Measurements from ENCODE around the gene FYB1.

Gene FYB1

DNA sequence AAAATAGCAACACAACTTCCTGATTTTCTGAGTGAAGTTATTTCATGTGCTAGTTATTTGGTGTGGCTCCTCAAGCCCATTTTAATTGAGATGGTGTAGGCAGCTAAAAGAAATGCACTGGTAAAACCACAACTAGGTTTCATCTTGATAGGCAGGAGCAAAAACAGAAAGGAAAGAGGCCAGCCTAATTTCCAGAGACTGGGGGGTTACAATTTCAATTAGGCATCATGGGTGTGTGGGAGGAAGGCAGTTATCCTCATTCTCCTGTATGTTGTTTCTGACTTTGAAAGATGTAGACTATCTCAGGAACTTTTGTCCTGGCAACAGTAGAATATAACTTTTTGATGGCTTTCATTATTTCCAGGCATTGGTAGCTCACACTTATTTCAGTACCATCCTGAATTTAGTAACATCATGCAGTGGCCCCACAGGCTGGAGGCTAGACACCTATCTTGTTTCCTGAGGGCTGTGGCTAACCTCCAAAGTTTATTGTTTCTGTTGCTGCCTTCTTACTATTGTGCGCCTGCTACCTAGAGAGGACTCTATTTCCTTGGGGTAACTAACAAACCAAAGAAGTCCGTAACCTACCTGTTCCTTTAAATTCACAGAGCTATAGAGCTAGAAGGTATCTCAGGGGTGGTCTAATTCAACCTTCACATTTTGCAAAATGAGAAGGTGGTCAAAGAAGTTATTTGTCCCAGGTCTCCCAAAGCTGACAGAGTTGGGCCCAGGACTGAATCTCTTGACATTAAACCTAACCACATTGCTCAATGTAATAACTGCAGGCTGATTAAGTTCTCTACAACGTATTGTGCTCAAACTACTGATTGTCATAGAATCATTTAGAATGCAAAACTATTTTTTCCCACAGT is 42.4 kb downstream of the FYB1 start:
- Histone ChIP-seq H3K4me1 (ENCODE audit: control insufficient read depth in 2 of 2, insufficient read depth in 1 of 2, low read depth in 1 of 2, low read length in 2 of 2) (no peaks in the 10 kb centered on the region), H3K14ac (ENCODE audit: low read length) (no peak overlapping the region), H3K18ac (ENCODE audit: low read length) (no peak overlapping the region), H4K91ac (ENCODE audit: low read depth, low read length, poor library complexity) (no peak overlapping the region), H2BK120ac (ENCODE audit: low read depth, low read length) (no peak overlapping the region), H3K23ac (ENCODE audit: low read depth, low read length, poor library complexity) (no peak overlapping the region), H3K27me3 (ENCODE audit: control insufficient read depth in 3 of 3, insufficient read depth in 3 of 3, low read depth in 1 of 3, low read length in 3 of 3) (no peaks in the 10 kb centered on the region), H3K79me1 (ENCODE audit: low read depth, low read length) (no peaks in the 10 kb centered on the region), H3K9me3 (replicated peaks in 1 of 2; ENCODE audit: control insufficient read depth in 2 of 2, insufficient read depth in 1 of 2, low read depth in 1 of 2, low read length in 2 of 2) (no peaks in the 10 kb centered on the region), H2AK5ac (ENCODE audit: low read depth, low read length) (no peak overlapping the region), H4K8ac (ENCODE audit: low read depth, low read length) (no peak overlapping the region), H3K9ac (ENCODE audit: low read depth, low read length, poor library complexity) (no peak overlapping the region), H3K4me3 (ENCODE audit: low read length in 2 of 2) (no peak overlapping the region), H2BK15ac (ENCODE audit: low read length) (no peak overlapping the region), H2BK5ac (ENCODE audit: low read length) (no peak overlapping the region), H3K4me2 (ENCODE audit: insufficient read depth, low read length, poor library complexity, severe bottlenecking) (no peak overlapping the region), H3K4ac (ENCODE audit: low read length) (no peak overlapping the region), H2AFZ (ENCODE audit: low read length) (no peak overlapping the region), H2BK12ac (ENCODE audit: low read length) (no peak overlapping the region), H3K27ac (replicated peaks; ENCODE audit: low read length) (no peak overlapping the region), H3K36me3 (replicated peaks in 1 of 2; ENCODE audit: control insufficient read depth in 2 of 2, insufficient read depth in 2 of 2, low read length in 2 of 2) (no peaks in the 10 kb centered on the region)
- no peak for DNase-seq (ENCODE audit: low spot score)
- no CpG with 5 or more reads among the region's 3 CpGs for WGBS, 2 donors (ENCODE audit: extremely low coverage in 2 of 2, insufficient read length in 2 of 2, insufficient replicate concordance in 1 of 2)

GRCh38 chr5:39175273-39175955 is 43.9 kb downstream of the FYB1 start:
- H3K9ac ChIP-seq (ENCODE audit: low read depth, low read length, poor library complexity), result no peak overlapping the region
- H2BK15ac ChIP-seq (ENCODE audit: low read length), result no peak overlapping the region
- no peaks in the 10 kb centered on the region for H3K27me3 ChIP-seq (ENCODE audit: control insufficient read depth in 3 of 3, insufficient read depth in 3 of 3, low read depth in 1 of 3, low read length in 3 of 3)
- H2AK5ac ChIP-seq (ENCODE audit: low read depth, low read length), result no peak overlapping the region
- H3K14ac ChIP-seq (ENCODE audit: low read length), result no peak overlapping the region
- no CpG with 5 or more reads among the region's 5 CpGs for WGBS, 2 donors (ENCODE audit: extremely low coverage in 2 of 2, insufficient read length in 2 of 2, insufficient replicate concordance in 1 of 2)
- no peak overlapping the region for H3K18ac ChIP-seq (ENCODE audit: low read length)
- H3K79me1 ChIP-seq (ENCODE audit: low read depth, low read length), result no peaks in the 10 kb centered on the region
- no peak overlapping the region for H2BK12ac ChIP-seq (ENCODE audit: low read length)
- no peak overlapping the region for H3K23ac ChIP-seq (ENCODE audit: low read depth, low read length, poor library complexity)
- H3K4me2 ChIP-seq (ENCODE audit: insufficient read depth, low read length, poor library complexity, severe bottlenecking), result no peak overlapping the region
- no peak overlapping the region for H3K4me3 ChIP-seq (ENCODE audit: low read length in 2 of 2)
- H3K27ac ChIP-seq (replicated peaks; ENCODE audit: low read length), result no peak overlapping the region
- no peak overlapping the region for H3K4ac ChIP-seq (ENCODE audit: low read length)
- no peaks in the 10 kb centered on the region for H3K4me1 ChIP-seq (ENCODE audit: control insufficient read depth in 2 of 2, insufficient read depth in 1 of 2, low read depth in 1 of 2, low read length in 2 of 2)
- no peaks in the 10 kb centered on the region for H3K9me3 ChIP-seq (replicated peaks in 1 of 2; ENCODE audit: control insufficient read depth in 2 of 2, insufficient read depth in 1 of 2, low read depth in 1 of 2, low read length in 2 of 2)
- no peak overlapping the region for H2BK120ac ChIP-seq (ENCODE audit: low read depth, low read length)
- H4K91ac ChIP-seq (ENCODE audit: low read depth, low read length, poor library complexity), result no peak overlapping the region
- DNase-seq (ENCODE audit: low spot score), result no peak
- H3K36me3 ChIP-seq (replicated peaks in 1 of 2; ENCODE audit: control insufficient read depth in 2 of 2, insufficient read depth in 2 of 2, low read length in 2 of 2), result no peaks in the 10 kb centered on the region
- no peak overlapping the region for H2AFZ ChIP-seq (ENCODE audit: low read length)
- H2BK5ac ChIP-seq (ENCODE audit: low read length), result no peak overlapping the region
- no peak overlapping the region for H4K8ac ChIP-seq (ENCODE audit: low read depth, low read length)

GRCh38 chr5:39173069-39173468 is 46.3 kb downstream of the FYB1 start:
- Histone ChIP-seq H3K14ac (ENCODE audit: low read length) (no peak overlapping the region), H3K23ac (ENCODE audit: low read depth, low read length, poor library complexity) (no peak overlapping the region), H3K27ac (replicated peaks; ENCODE audit: low read length) (no peak overlapping the region), H3K4me1 (ENCODE audit: control insufficient read depth in 2 of 2, insufficient read depth in 1 of 2, low read depth in 1 of 2, low read length in 2 of 2) (no peaks in the 10 kb centered on the region), H3K36me3 (replicated peaks in 1 of 2; ENCODE audit: control insufficient read depth in 2 of 2, insufficient read depth in 2 of 2, low read length in 2 of 2) (no peaks in the 10 kb centered on the region), H3K4me3 (ENCODE audit: low read length in 2 of 2) (no peak overlapping the region), H2BK15ac (ENCODE audit: low read length) (no peak overlapping the region), H2AK5ac (ENCODE audit: low read depth, low read length) (no peak overlapping the region), H2BK120ac (ENCODE audit: low read depth, low read length) (no peak overlapping the region), H4K8ac (ENCODE audit: low read depth, low read length) (no peak overlapping the region), H3K9ac (ENCODE audit: low read depth, low read length, poor library complexity) (no peak overlapping the region), H2AFZ (ENCODE audit: low read length) (no peak overlapping the region), H3K9me3 (replicated peaks in 1 of 2; ENCODE audit: control insufficient read depth in 2 of 2, insufficient read depth in 1 of 2, low read depth in 1 of 2, low read length in 2 of 2) (no peaks in the 10 kb centered on the region), H3K4me2 (ENCODE audit: insufficient read depth, low read length, poor library complexity, severe bottlenecking) (no peak overlapping the region), H4K91ac (ENCODE audit: low read depth, low read length, poor library complexity) (no peak overlapping the region), H2BK12ac (ENCODE audit: low read length) (no peak overlapping the region), H3K27me3 (ENCODE audit: control insufficient read depth in 3 of 3, insufficient read depth in 3 of 3, low read depth in 1 of 3, low read length in 3 of 3) (no peaks in the 10 kb centered on the region), H3K79me1 (ENCODE audit: low read depth, low read length) (no peaks in the 10 kb centered on the region), H3K18ac (ENCODE audit: low read length) (no peak overlapping the region), H2BK5ac (ENCODE audit: low read length) (no peak overlapping the region), H3K4ac (ENCODE audit: low read length) (no peak overlapping the region)
- WGBS, 2 donors (ENCODE audit: extremely low coverage in 2 of 2, insufficient read length in 2 of 2, insufficient replicate concordance in 1 of 2), result no CpG with 5 or more reads among the region's 3 CpGs
- DNase-seq (ENCODE audit: low spot score), result no peak

GRCh38 chr5:39172593-39172992 is 46.8 kb downstream of the FYB1 start:
- no peaks in the 10 kb centered on the region for H3K79me1 ChIP-seq (ENCODE audit: low read depth, low read length)
- H2BK15ac ChIP-seq (ENCODE audit: low read length), result no peak overlapping the region
- no peaks in the 10 kb centered on the region for H3K36me3 ChIP-seq (replicated peaks in 1 of 2; ENCODE audit: control insufficient read depth in 2 of 2, insufficient read depth in 2 of 2, low read length in 2 of 2)
- H2BK120ac ChIP-seq (ENCODE audit: low read depth, low read length), result no peak overlapping the region
- no peak overlapping the region for H3K14ac ChIP-seq (ENCODE audit: low read length)
- no peak overlapping the region for H4K91ac ChIP-seq (ENCODE audit: low read depth, low read length, poor library complexity)
- H3K4me3 ChIP-seq (ENCODE audit: low read length in 2 of 2), result no peak overlapping the region
- no peaks in the 10 kb centered on the region for H3K4me1 ChIP-seq (ENCODE audit: control insufficient read depth in 2 of 2, insufficient read depth in 1 of 2, low read depth in 1 of 2, low read length in 2 of 2)
- H2BK5ac ChIP-seq (ENCODE audit: low read length), result no peak overlapping the region
- H3K27ac ChIP-seq (replicated peaks; ENCODE audit: low read length), result no peak overlapping the region
- H3K23ac ChIP-seq (ENCODE audit: low read depth, low read length, poor library complexity), result no peak overlapping the region
- no peak overlapping the region for H2AK5ac ChIP-seq (ENCODE audit: low read depth, low read length)
- WGBS, 2 donors (ENCODE audit: extremely low coverage in 2 of 2, insufficient read length in 2 of 2, insufficient replicate concordance in 1 of 2), result no CpG with 5 or more reads among the region's 2 CpGs
- H3K27me3 ChIP-seq (ENCODE audit: control insufficient read depth in 3 of 3, insufficient read depth in 3 of 3, low read depth in 1 of 3, low read length in 3 of 3), result no peaks in the 10 kb centered on the region
- no peak overlapping the region for H3K4me2 ChIP-seq (ENCODE audit: insufficient read depth, low read length, poor library complexity, severe bottlenecking)
- no peak overlapping the region for H3K4ac ChIP-seq (ENCODE audit: low read length)
- H2BK12ac ChIP-seq (ENCODE audit: low read length), result no peak overlapping the region
- H3K9ac ChIP-seq (ENCODE audit: low read depth, low read length, poor library complexity), result no peak overlapping the region
- no peak overlapping the region for H4K8ac ChIP-seq (ENCODE audit: low read depth, low read length)
- H3K9me3 ChIP-seq (replicated peaks in 1 of 2; ENCODE audit: control insufficient read depth in 2 of 2, insufficient read depth in 1 of 2, low read depth in 1 of 2, low read length in 2 of 2), result no peaks in the 10 kb centered on the region
- H3K18ac ChIP-seq (ENCODE audit: low read length), result no peak overlapping the region
- no peak overlapping the region for H2AFZ ChIP-seq (ENCODE audit: low read length)
- no peak for DNase-seq (ENCODE audit: low spot score)

Measured in neuronal stem cell (in vitro differentiated cells).